ENCODE results near the gene CLP1. TPM values are rescaled to one million over a fixed set of nuclear protein-coding genes. Genes with fewer than 3 reads are reported as not detected.

The CLP1 gene
- total RNA-seq, 6 donors from 2014 or later = 10.5 to 16.9 (median 13.4) TPM

DNA sequence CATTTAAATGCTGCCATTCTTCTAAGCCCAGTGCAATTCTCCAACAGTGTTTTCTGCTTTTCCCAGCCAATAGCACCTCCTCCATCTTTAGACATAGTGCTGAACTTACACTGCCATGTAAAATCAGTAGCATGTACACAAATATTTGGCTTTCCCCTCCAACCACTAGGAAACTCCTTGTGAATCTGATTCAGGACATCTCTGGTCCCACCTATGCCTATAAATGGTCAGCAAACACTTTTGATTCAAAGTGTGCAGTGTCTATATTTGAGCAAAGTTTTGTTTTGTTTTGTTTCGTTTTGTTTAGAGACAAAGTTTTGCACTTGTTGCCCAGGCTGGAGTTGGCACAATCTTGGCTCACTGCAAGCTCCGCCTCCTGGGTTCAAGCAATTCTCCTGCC, 32.7 kb upstream of the CLP1 start:
- peaks cover 0 to 14% (median 0%) of the 10 kb centered on the region in 4 donors for H3K36me3 ChIP-seq
- no peak overlapping the region for H3K4me3 ChIP-seq
- no peak for ATAC-seq (ENCODE audit: low FRiP score in 2 of 2)
- DNase-seq = no peak
- no peaks in the 10 kb centered on the region for H3K4me1 ChIP-seq
- H3K27me3 ChIP-seq = no peaks in the 10 kb centered on the region
- H3K27ac ChIP-seq = no peak overlapping the region
- TF ChIP-seq POLR2AphosphoS5 (IDR thresholded peaks at IDR 0.05) = no peak
- TF ChIP-seq, protein P1, sequence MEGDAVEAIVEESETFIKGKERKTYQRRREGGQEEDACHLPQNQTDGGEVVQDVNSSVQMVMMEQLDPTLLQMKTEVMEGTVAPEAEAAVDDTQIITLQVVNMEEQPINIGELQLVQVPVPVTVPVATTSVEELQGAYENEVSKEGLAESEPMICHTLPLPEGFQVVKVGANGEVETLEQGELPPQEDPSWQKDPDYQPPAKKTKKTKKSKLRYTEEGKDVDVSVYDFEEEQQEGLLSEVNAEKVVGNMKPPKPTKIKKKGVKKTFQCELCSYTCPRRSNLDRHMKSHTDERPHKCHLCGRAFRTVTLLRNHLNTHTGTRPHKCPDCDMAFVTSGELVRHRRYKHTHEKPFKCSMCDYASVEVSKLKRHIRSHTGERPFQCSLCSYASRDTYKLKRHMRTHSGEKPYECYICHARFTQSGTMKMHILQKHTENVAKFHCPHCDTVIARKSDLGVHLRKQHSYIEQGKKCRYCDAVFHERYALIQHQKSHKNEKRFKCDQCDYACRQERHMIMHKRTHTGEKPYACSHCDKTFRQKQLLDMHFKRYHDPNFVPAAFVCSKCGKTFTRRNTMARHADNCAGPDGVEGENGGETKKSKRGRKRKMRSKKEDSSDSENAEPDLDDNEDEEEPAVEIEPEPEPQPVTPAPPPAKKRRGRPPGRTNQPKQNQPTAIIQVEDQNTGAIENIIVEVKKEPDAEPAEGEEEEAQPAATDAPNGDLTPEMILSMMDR (IDR thresholded peaks at IDR 0.05) = no peak
- no peak for TF ChIP-seq EP300 (IDR thresholded peaks at IDR 0.05)
- no peak for TF ChIP-seq POLR2A (IDR thresholded peaks at IDR 0.05)
- WGBS, 2 donors = 85 to 92% methylated on average over 2 of the region's 2 CpGs
- H3K9me3 ChIP-seq = peaks cover 0 to 2% (median under 1%) of the 10 kb centered on the region in 4 donors

GRCh38 chr11:57626895-57627294, 30.7 kb upstream of the CLP1 start:
- Histone ChIP-seq H3K27ac (no peak overlapping the region), H3K9me3 (no peaks in the 10 kb centered on the region), H3K36me3 (no peaks in the 10 kb centered on the region), H3K4me1 (no peaks in the 10 kb centered on the region), H3K4me3 (no peak overlapping the region), H3K27me3 (no peaks in the 10 kb centered on the region)
- no peak for TF ChIP-seq POLR2AphosphoS5 (IDR thresholded peaks at IDR 0.05)
- TF ChIP-seq POLR2A (IDR thresholded peaks at IDR 0.05) = no peak
- TF ChIP-seq EP300 (IDR thresholded peaks at IDR 0.05) = no peak
- DNase-seq = no peak
- whole genome bisulfite sequencing, 2 donors = 83 to 94% methylated on average over 1 of the region's 1 CpG
- ATAC-seq (ENCODE audit: low FRiP score in 2 of 2) = no peak

DNA sequence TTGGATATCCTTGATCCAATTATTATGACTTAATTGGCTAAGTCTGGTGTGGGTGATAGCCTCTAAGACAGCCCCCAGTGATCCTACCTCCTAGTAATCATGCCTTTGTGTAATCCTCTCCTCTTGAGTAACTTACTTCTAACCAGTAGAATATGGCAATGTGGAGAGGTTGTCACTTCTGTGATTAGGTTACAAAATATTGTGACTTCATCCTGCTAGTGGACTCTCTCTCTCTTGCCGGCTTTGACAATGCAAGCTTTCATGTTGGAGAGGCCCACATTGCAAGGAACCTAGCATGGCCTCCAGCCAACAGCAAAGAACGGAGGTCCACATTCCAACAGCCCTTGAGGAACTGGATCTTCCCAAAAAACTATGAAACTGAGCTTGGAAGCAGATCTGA, 27.4 kb upstream of the CLP1 start:
- no peak for TF ChIP-seq EP300 (IDR thresholded peaks at IDR 0.05)
- TF ChIP-seq POLR2A (IDR thresholded peaks at IDR 0.05) = no peak
- TF ChIP-seq POLR2AphosphoS5 (IDR thresholded peaks at IDR 0.05) = no peak
- 58 to 59% methylated on average over 2 of the region's 2 CpGs for WGBS, 2 donors
- ATAC-seq (ENCODE audit: low FRiP score in 2 of 2) (no peak), DNase-seq (no peak)
- H3K36me3 ChIP-seq = no peaks in the 10 kb centered on the region
- H3K4me1 ChIP-seq = no peaks in the 10 kb centered on the region
- no peak overlapping the region for H3K4me3 ChIP-seq
- no peaks in the 10 kb centered on the region for H3K27me3 ChIP-seq
- H3K27ac ChIP-seq = no peak overlapping the region
- H3K9me3 ChIP-seq = no peaks in the 10 kb centered on the region

DNA sequence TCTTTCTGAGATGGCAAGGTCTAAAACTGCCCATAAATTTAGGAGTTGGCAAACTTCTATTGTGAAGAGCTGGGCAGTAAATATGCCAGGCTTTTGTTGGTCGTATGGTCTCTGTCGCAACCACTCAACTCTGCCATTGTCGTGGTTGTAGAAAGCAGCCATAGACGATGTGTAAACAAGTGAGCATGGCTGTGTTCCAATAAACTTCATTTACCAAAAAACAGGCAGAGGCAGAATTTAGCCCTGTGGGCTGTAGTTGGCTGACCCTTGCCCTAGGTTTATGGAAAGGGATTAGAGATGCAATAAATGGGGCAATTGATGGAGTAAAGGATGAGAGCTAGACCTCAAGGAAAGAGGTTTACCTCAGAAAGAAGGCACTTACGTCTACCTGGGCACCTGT, 25.4 kb upstream of the CLP1 start:
- H3K36me3 ChIP-seq = no peaks in the 10 kb centered on the region
- no peaks in the 10 kb centered on the region for H3K9me3 ChIP-seq
- H3K27ac ChIP-seq = no peak overlapping the region
- no peaks in the 10 kb centered on the region for H3K4me1 ChIP-seq
- WGBS, 2 donors = 49 to 52% methylated on average over 5 of the region's 5 CpGs
- H3K27me3 ChIP-seq = no peaks in the 10 kb centered on the region
- H3K4me3 ChIP-seq = no peak overlapping the region
- DNase-seq (no peak), ATAC-seq (ENCODE audit: low FRiP score in 2 of 2) (no peak)
- TF ChIP-seq, protein P1 (IDR thresholded peaks at IDR 0.05) = no peak
- TF ChIP-seq POLR2AphosphoS5 (IDR thresholded peaks at IDR 0.05) (no peak), EP300 (IDR thresholded peaks at IDR 0.05) (no peak), POLR2A (IDR thresholded peaks at IDR 0.05) (no peak)

DNA sequence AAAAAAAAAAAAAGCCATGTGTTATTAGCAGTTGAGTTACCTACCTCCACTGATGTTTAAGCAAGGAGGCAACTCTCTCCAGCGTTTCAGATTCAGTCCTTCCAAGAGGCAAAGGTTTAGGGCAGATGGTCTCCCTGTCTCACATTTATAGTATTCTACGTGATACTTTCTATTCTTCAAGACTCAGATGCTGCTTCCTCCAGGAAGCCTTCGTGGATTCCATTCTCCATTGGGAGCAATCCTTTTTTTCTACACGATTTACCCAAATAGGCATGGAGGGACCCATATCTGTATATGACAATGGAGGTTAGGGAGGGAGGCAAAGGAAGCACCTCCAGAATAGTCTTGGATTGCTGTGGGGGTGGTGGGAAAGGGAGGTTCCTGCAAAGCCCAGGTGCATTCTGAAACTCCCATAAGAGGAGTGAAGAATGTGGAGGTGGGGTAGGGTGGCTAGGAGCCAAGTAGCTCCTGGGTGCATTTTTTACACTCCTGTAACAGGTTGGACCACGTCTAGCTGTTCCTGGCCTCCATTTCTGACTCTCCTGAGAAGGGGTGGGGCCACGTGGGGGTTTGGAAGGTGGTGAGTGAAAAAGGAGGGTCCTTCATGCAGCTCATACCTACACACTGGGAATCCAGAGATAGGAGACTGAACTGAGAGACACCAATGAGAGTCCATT, 24.0 kb upstream of the CLP1 start:
- Histone ChIP-seq H3K4me1 (peaks cover 5 to 11% (median 9%) of the 10 kb centered on the region in 4 donors), H3K36me3 (no peaks in the 10 kb centered on the region), H3K27me3 (no peaks in the 10 kb centered on the region), H3K9me3 (no peaks in the 10 kb centered on the region), H3K27ac (no peak overlapping the region), H3K4me3 (no peak overlapping the region)
- 81% methylated on average over 6 of the region's 6 CpGs for WGBS, 2 donors
- no peak for DNase-seq
- no peak for ATAC-seq (ENCODE audit: low FRiP score in 2 of 2)
- TF ChIP-seq, protein P1 (IDR thresholded peaks at IDR 0.05) = no peak
- TF ChIP-seq POLR2AphosphoS5 (IDR thresholded peaks at IDR 0.05) (no peak), POLR2A (IDR thresholded peaks at IDR 0.05) (no peak), EP300 (IDR thresholded peaks at IDR 0.05) (no peak)

GRCh38 chr11:57634311-57634710, 23.3 kb upstream of the CLP1 start:
- Histone ChIP-seq H3K4me1 (peaks cover 8 to 19% (median 14%) of the 10 kb centered on the region in 4 donors), H3K9me3 (no peaks in the 10 kb centered on the region), H3K36me3 (no peaks in the 10 kb centered on the region), H3K27me3 (no peaks in the 10 kb centered on the region), H3K4me3 (no peak overlapping the region), H3K27ac (no peak overlapping the region)
- ATAC-seq (ENCODE audit: low FRiP score in 2 of 2) (no peak), DNase-seq (no peak)
- TF ChIP-seq POLR2AphosphoS5 (IDR thresholded peaks at IDR 0.05) = no peak
- TF ChIP-seq POLR2A (IDR thresholded peaks at IDR 0.05) = no peak
- TF ChIP-seq EP300 (IDR thresholded peaks at IDR 0.05) = no peak
- TF ChIP-seq, protein P1 (IDR thresholded peaks at IDR 0.05) = no peak

All from upper lobe of left lung (tissue), 6 donors.